NCI-H2196 (cell line): ENCODE data around the gene GRIK2.
"Not testable (repeated sequence)": the region's sequence is repeated elsewhere in the genome, so short reads cannot be mapped to it uniquely, and the experiment has no call there.

Experiments
- DNase-seq: peaks from one replicate; lab custom pipeline; 2025; ENCODE audit not compliant: unreplicated experiment; lab: John Stamatoyannopoulos, UW

Gene GRIK2

GRCh38 chr6:101980924-101981323 is 587.4 kb downstream of the GRIK2 start:
- DNase-seq: no peak

- no peak for DNase-seq
Measured at GRCh38 chr6:101986476-101986875, 593.0 kb downstream of the GRIK2 start.

GRCh38 chr6:101992286-101992685 is 598.8 kb downstream of the GRIK2 start:
- DNase-seq: no peak

GRCh38 chr6:101994521-101994920 is 601.0 kb downstream of the GRIK2 start:
- no peak for DNase-seq

GRCh38 chr6:102015431-102015830 is 621.9 kb downstream of the GRIK2 start:
- no peak for DNase-seq

- no peak for DNase-seq
Measured at GRCh38 chr6:102022281-102022680, 628.8 kb downstream of the GRIK2 start.

- DNase-seq: no peak
Measured at GRCh38 chr6:102022803-102023202, 629.3 kb downstream of the GRIK2 start.

- no peak for DNase-seq
Measured at GRCh38 chr6:102023977-102024657, 630.6 kb downstream of the GRIK2 start.

GRCh38 chr6:102026649-102027048 is 633.1 kb downstream of the GRIK2 start:
- DNase-seq: no peak

GRCh38 chr6:102028176-102028575 is 634.7 kb downstream of the GRIK2 start:
- no peak for DNase-seq

- no peak for DNase-seq
Measured at GRCh38 chr6:102038964-102039363, 645.5 kb downstream of the GRIK2 start.

- DNase-seq: no peak
Measured at GRCh38 chr6:102039441-102039840, 645.9 kb downstream of the GRIK2 start.

GRCh38 chr6:102051001-102051400 is 657.5 kb downstream of the GRIK2 start:
- DNase-seq: no peak

GRCh38 chr6:102051720-102052119 is 658.2 kb downstream of the GRIK2 start:
- DNase-seq: no peak

- no peak for DNase-seq
Measured at GRCh38 chr6:102064142-102064541, 670.6 kb downstream of the GRIK2 start.

- no peak for DNase-seq
Measured at GRCh38 chr6:102066301-102066700, 672.8 kb downstream of the GRIK2 start.

- no peak for DNase-seq
Measured at GRCh38 chr6:102068349-102068929, 674.9 kb downstream of the GRIK2 start.

- no peak for DNase-seq
Measured at GRCh38 chr6:102075539-102075938, 682.0 kb downstream of the GRIK2 start.

- DNase-seq: no peak
Measured at GRCh38 chr6:102085257-102085656, 691.7 kb downstream of the GRIK2 start.

GRCh38 chr6:102088160-102088559 is 694.7 kb downstream of the GRIK2 start:
- DNase-seq: not testable (repeated sequence)

- no peak for DNase-seq
Measured at GRCh38 chr6:102114402-102114801, 720.9 kb downstream of the GRIK2 start.

GRCh38 chr6:102115911-102116310 is 722.4 kb downstream of the GRIK2 start:
- no peak for DNase-seq

- no peak for DNase-seq
Measured at GRCh38 chr6:102118034-102118433, 724.5 kb downstream of the GRIK2 start.
